Measurements from ENCODE around the gene DCBLD1. TPM values are rescaled to one million over a fixed set of nuclear protein-coding genes. Genes with fewer than 3 reads are reported as not detected.

Gene DCBLD1
- total and polyA plus RNA-seq, 2 donors (not counting 3 experiments of a cell fraction or from before 2014, with no cell fraction given): 30.2 to 44.3 TPM

DNA sequence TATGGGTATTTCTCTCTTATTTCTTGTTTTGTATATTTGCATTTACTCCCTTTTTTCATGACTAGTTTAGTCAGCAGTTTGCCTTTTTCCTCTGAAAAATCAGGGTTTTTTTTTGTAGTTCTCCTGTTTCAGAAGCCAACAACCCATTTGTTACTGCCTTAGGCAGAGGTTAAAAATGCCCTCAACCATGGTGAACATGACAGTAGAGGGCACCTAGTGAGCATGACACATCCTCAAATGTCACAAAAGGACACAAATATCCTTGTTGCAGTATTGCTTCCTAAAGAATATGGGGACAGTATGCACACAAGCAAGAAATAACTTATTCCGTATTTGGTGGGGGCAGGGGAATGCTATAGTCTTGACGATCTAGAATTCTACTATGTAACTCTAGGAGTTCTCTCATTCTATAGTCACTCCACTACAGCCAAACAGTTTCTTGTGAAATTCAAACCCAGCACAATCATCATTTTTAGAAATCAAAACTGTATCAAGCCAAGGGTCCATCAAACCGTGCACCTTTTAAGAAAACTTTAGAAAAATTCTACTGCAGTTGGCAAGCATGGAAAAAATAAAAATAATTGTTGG lies 72.9 kb downstream of the DCBLD1 start:
- CTCF ChIA-PET: interaction anchor here (0.7 to 14.9 kb wide), 19 partner anchors 8 to 155 kb away, joined by 3 to 333 read pairs (median 4); partner anchors contain the start of gene DCBLD1
- no peaks in the 10 kb centered on the region for H4K20me1 ChIP-seq (replicated peaks; ENCODE audit: control insufficient read depth, extremely low read depth, insufficient read depth, low read length)
- no peaks in the 10 kb centered on the region for H3K27me3 ChIP-seq (ENCODE audit: control insufficient read depth in 2 of 2, insufficient read depth in 2 of 2, low read length in 2 of 2)
- intact Hi-C loops (cut with micrococcal nuclease) (no loop called here), dilution Hi-C loops (cut with MboI; ENCODE audit: extremely low pct_ligation_motif_present, low sequenced_read_pairs) (no loop called here)
- no peak overlapping the region for H3K9ac ChIP-seq (replicated peaks; ENCODE audit: extremely low read depth, insufficient read depth, low read length)
- POLR2A ChIA-PET: no interaction called here
- H3K27ac ChIP-seq (ENCODE audit: insufficient read depth, low read depth, low read length): no peak overlapping the region
- H3K9me1 ChIP-seq (replicated peaks; ENCODE audit: control insufficient read depth, extremely low read depth, insufficient read depth, low read length): no peaks in the 10 kb centered on the region
- H2AFZ ChIP-seq (ENCODE audit: low read depth, low read length): no peak overlapping the region
- FAIRE-seq (no peak), DNase-seq (ENCODE audit: low read depth, low spot score) (no peak)
- peaks cover 3% of the 10 kb centered on the region for H3K79me2 ChIP-seq (ENCODE audit: control insufficient read depth, insufficient read depth, low read length)
- peaks cover 29% of the 10 kb centered on the region for H3K4me1 ChIP-seq (ENCODE audit: control insufficient read depth, extremely low read depth, insufficient read depth, low read length)
- TF ChIP-seq, protein P1, sequence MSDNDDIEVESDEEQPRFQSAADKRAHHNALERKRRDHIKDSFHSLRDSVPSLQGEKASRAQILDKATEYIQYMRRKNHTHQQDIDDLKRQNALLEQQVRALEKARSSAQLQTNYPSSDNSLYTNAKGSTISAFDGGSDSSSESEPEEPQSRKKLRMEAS (IDR thresholded peaks at IDR 0.05; ENCODE audit: insufficient read depth, insufficient read length): no peak
- TF ChIP-seq FOS (IDR thresholded peaks at IDR 0.05; ENCODE audit: borderline replicate concordance, insufficient read depth, low read length) (no peak), JUN (IDR thresholded peaks at IDR 0.05; ENCODE audit: borderline replicate concordance, insufficient read depth, insufficient read length, low read depth) (no peak), POLR2AphosphoS5 (IDR thresholded peaks at IDR 0.05; ENCODE audit: insufficient read depth, low read depth, low read length) (no peak), EZH2 (IDR thresholded peaks at IDR 0.05; ENCODE audit: borderline replicate concordance, low read depth, low read length, severe bottlenecking) (no peak), GATA2 (IDR thresholded peaks at IDR 0.05; ENCODE audit: insufficient read depth, insufficient read length, low read depth, low read length) (no peak), MYC (IDR thresholded peaks at IDR 0.05; ENCODE audit: low read depth, low read length) (no peak), POLR2A (IDR thresholded peaks at IDR 0.05; ENCODE audit: low read depth, low read length) (no peak)
- TF ChIP-seq, protein P2, sequence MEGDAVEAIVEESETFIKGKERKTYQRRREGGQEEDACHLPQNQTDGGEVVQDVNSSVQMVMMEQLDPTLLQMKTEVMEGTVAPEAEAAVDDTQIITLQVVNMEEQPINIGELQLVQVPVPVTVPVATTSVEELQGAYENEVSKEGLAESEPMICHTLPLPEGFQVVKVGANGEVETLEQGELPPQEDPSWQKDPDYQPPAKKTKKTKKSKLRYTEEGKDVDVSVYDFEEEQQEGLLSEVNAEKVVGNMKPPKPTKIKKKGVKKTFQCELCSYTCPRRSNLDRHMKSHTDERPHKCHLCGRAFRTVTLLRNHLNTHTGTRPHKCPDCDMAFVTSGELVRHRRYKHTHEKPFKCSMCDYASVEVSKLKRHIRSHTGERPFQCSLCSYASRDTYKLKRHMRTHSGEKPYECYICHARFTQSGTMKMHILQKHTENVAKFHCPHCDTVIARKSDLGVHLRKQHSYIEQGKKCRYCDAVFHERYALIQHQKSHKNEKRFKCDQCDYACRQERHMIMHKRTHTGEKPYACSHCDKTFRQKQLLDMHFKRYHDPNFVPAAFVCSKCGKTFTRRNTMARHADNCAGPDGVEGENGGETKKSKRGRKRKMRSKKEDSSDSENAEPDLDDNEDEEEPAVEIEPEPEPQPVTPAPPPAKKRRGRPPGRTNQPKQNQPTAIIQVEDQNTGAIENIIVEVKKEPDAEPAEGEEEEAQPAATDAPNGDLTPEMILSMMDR (IDR thresholded peaks at IDR 0.05; ENCODE audit: extremely low read depth in 1 of 2, insufficient read depth in 1 of 2, low read depth in 1 of 2, low read length in 2 of 2): no peak
- H3K9me3 ChIP-seq (replicated peaks; ENCODE audit: control insufficient read depth, insufficient read depth, low read length): no peaks in the 10 kb centered on the region
- no peak overlapping the region for H3K4me2 ChIP-seq (ENCODE audit: insufficient read depth, low read length)
- BruUV-seq (replicated peaks): no TSS peak
- H3K4me3 ChIP-seq (replicated peaks in 1 of 3; ENCODE audit: insufficient read depth in 1 of 3, low read depth in 1 of 3, low read length in 3 of 3): no peak overlapping the region
- H3K36me3 ChIP-seq (ENCODE audit: control insufficient read depth in 2 of 2, extremely low read depth in 1 of 2, insufficient read depth in 2 of 2, low read length in 2 of 2): no peaks in the 10 kb centered on the region

All from endothelial cell of umbilical vein (primary cell).